Parathyroid adenoma (tissue), 2 donors: ENCODE data around the gene APIP.

Source experiments
- H2AFZ ChIP-seq: fragments of 300-600 bp; sonication (generic); one replicate; pipeline ENCODE4 v1.7.0; 2017; ENCODE audit warnings: antibody characterized with exemption, mild to moderate bottlenecking
- H3K27ac ChIP-seq: fragments of 300-600 bp; sonication (generic); one replicate; pipeline ENCODE4 v1.7.0; 2017
- H3K27me3 ChIP-seq: fragments of 300-600 bp; sonication (generic); one replicate; pipeline ENCODE4 v1.7.0; 2017; ENCODE audit warnings: low read length; ENCODE audit not compliant: control insufficient read depth, insufficient read depth
- H3K36me3 ChIP-seq: fragments of 300-600 bp; sonication (generic); one replicate; pipeline ENCODE4 v1.7.0; 2017; ENCODE audit warnings: low read length; ENCODE audit not compliant: control insufficient read depth, insufficient read depth
- H3K4me1 ChIP-seq: fragments of 300-600 bp; sonication (generic); one replicate; pipeline ENCODE4 v1.7.0; 2017; ENCODE audit warnings: control low read depth
- H3K4me2 ChIP-seq: fragments of 300-600 bp; sonication (generic); one replicate; pipeline ENCODE4 v1.7.0; 2017; ENCODE audit warnings: low read length
- H3K4me3 ChIP-seq: fragments of 300-600 bp; sonication (generic); one replicate; pipeline ENCODE4 v1.7.0; 2017; ENCODE audit warnings: low read depth, low read length
- H3K79me2 ChIP-seq: fragments of 300-600 bp; sonication (generic); one replicate; pipeline ENCODE4 v1.7.0; 2017; ENCODE audit warnings: control low read depth
- H3K9ac ChIP-seq: fragments of 300-600 bp; sonication (generic); one replicate; pipeline ENCODE4 v1.7.0; 2017; ENCODE audit warnings: mild to moderate bottlenecking
- H3K9me3 ChIP-seq: fragments of 300-600 bp; sonication (generic); one replicate; pipeline ENCODE4 v1.7.0; 2017; ENCODE audit warnings: low read length; ENCODE audit not compliant: control insufficient read depth
- TF ChIP-seq, protein P1 (sequence below): fragments of 300-600 bp; sonication (generic); IDR thresholded peaks from one replicate; pipeline ENCODE4 v1.7.0; 2017; ENCODE audit warnings: antibody characterized with exemption, mild to moderate bottlenecking
- donor health status: primary hyperparathyroidism.

Gene APIP

DNA sequence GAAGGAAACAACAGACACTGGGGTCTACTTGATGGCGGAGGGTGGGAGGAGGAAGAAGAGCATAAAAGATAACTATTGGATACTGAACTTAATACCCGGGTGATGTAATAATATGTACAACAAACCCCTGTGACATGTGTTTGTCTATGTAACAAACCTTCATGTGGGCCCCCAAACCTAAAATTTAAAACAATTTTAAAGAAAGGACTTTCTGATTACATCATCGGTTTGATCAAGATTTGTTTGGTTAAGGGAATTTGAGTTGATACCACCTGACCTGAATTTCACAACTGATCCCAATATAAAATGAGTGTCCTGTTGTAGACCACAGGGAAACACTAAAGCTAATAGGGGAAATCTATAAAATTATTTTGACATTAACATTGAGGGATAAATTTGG is 34.3 kb downstream of the APIP start:
- Histone ChIP-seq H3K9ac (no peak overlapping the region), H3K36me3 (no peaks in the 10 kb centered on the region), H3K4me1 (no peaks in the 10 kb centered on the region), H3K27ac (no peak overlapping the region), H2AFZ (no peak overlapping the region), H3K79me2 (no peaks in the 10 kb centered on the region), H3K4me2 (no peak overlapping the region), H3K27me3 (no peaks in the 10 kb centered on the region), H3K9me3 (no peaks in the 10 kb centered on the region), H3K4me3 (no peak overlapping the region)
- TF ChIP-seq, protein P1, sequence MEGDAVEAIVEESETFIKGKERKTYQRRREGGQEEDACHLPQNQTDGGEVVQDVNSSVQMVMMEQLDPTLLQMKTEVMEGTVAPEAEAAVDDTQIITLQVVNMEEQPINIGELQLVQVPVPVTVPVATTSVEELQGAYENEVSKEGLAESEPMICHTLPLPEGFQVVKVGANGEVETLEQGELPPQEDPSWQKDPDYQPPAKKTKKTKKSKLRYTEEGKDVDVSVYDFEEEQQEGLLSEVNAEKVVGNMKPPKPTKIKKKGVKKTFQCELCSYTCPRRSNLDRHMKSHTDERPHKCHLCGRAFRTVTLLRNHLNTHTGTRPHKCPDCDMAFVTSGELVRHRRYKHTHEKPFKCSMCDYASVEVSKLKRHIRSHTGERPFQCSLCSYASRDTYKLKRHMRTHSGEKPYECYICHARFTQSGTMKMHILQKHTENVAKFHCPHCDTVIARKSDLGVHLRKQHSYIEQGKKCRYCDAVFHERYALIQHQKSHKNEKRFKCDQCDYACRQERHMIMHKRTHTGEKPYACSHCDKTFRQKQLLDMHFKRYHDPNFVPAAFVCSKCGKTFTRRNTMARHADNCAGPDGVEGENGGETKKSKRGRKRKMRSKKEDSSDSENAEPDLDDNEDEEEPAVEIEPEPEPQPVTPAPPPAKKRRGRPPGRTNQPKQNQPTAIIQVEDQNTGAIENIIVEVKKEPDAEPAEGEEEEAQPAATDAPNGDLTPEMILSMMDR, result no peak

DNA sequence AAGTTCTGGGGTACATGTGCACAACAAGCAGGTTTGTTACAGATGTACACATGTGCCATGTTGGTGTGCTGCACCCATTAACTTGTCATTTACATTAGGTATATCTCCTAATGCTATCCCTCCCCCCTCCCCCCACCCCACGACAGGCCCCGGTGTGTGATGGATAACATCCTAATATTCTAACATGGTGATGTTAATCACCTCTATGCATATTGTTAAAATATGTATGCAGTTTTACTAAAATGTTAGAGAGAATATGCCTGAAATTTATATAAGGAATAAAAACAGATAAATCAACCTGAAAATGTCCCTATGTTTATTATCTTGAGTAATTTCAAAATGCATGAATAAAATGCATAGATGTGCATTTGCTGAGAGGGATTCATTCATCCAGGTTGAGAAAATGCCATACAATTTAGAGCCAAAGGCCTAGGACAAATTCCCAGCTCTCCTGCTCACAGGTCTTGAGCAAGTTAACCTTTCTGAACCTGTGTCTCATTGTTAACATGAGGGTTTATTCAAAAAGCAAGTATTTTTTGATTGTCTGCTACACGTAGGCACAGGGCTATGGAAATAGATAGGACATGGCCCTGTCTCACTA is 38.7 kb downstream of the APIP start:
- TF ChIP-seq, protein P1, result no peak
- H3K9me3 ChIP-seq, result no peaks in the 10 kb centered on the region
- H2AFZ ChIP-seq, result no peak overlapping the region
- no peaks in the 10 kb centered on the region for H3K79me2 ChIP-seq
- H3K36me3 ChIP-seq, result no peaks in the 10 kb centered on the region
- H3K27me3 ChIP-seq, result no peaks in the 10 kb centered on the region
- no peak overlapping the region for H3K4me3 ChIP-seq
- H3K27ac ChIP-seq, result no peak overlapping the region
- H3K4me1 ChIP-seq, result no peaks in the 10 kb centered on the region
- no peak overlapping the region for H3K9ac ChIP-seq
- no peak overlapping the region for H3K4me2 ChIP-seq

DNA sequence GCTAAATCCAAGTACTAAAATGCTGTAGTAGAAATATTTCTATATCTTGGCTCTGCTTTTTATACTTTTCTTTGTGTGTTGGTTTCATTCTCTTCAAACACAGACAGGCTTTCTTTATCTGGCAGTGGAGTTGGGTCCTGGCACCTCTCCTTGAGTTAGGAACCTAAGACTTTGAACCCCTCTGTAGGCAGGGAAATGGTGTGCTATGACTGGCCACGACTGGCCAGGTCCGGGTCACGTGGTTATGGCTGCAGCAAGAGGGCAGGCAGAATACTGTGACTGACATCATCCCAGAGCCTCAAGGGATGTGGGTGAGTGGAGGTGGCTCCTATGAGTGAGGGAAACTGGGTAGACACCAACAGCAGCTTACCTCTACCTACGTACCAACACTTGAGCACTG is 42.0 kb downstream of the APIP start:
- H2AFZ ChIP-seq, result no peak overlapping the region
- no peaks in the 10 kb centered on the region for H3K9me3 ChIP-seq
- no peaks in the 10 kb centered on the region for H3K36me3 ChIP-seq
- H3K4me3 ChIP-seq, result no peak overlapping the region
- H3K4me1 ChIP-seq, result no peaks in the 10 kb centered on the region
- H3K27me3 ChIP-seq, result no peaks in the 10 kb centered on the region
- no peaks in the 10 kb centered on the region for H3K79me2 ChIP-seq
- no peak overlapping the region for H3K27ac ChIP-seq
- H3K9ac ChIP-seq, result no peak overlapping the region
- TF ChIP-seq, protein P1, result no peak
- H3K4me2 ChIP-seq, result no peak overlapping the region

DNA sequence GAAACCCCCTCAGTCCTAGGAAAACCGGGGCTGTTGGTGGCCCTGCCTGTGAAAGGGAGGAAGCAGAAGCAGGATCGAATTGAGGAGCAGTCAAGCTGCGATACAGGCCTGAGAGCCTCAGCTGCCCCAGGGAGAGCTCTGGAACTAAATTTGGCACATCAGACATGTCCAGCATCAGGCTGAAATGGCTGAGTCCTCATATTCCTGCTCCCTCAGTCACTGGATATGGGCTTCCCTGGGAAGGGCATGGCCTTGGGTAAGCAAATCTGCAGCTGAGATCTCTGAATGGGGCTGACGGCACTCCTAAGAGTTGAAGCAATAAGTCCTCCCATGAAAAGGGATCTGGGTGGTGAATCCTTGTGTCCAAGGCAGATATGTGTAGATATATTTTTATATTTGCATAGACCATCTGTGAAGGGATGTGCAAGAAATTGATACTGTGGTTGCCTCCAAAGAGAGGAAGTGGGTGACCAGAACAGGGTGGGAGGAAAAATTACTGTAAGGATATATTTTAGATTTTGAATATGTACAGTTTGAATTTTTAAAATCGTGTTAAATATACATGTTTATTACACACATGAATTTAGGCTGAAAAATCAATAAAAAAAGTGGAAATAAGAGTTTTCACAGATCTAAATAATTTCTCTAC is 45.5 kb downstream of the APIP start:
- H3K4me3 ChIP-seq, result no peak overlapping the region
- H3K36me3 ChIP-seq, result no peaks in the 10 kb centered on the region
- H3K79me2 ChIP-seq, result no peaks in the 10 kb centered on the region
- no peaks in the 10 kb centered on the region for H3K9me3 ChIP-seq
- no peak overlapping the region for H2AFZ ChIP-seq
- H3K4me1 ChIP-seq, result no peaks in the 10 kb centered on the region
- H3K27ac ChIP-seq, result no peak overlapping the region
- H3K27me3 ChIP-seq, result no peaks in the 10 kb centered on the region
- TF ChIP-seq, protein P1, result no peak
- H3K4me2 ChIP-seq, result no peak overlapping the region
- no peak overlapping the region for H3K9ac ChIP-seq

DNA sequence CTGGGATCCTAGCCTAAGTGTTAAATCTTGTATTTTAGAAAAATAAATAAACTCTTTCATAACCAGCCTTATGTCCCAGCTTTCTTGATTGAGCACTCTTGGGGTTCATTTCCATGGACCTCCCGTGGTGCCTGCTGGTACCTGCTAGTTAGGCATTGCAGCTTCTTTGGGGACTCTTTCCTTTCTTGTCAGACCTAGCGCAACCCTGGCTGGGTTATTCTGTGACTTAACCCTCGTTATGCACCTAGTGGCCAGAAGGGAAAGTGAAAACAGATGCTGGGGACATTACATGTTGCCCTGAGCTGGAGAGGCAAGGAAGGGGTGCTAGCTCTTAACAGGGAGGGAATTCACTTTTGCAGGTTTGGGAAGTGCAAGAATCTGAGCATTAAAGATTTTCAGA is 46.8 kb downstream of the APIP start:
- no peak overlapping the region for H3K27ac ChIP-seq

More for the DNA sequence above, 46.8 kb downstream of the APIP start:
- H3K79me2 ChIP-seq, result no peaks in the 10 kb centered on the region
- no peaks in the 10 kb centered on the region for H3K27me3 ChIP-seq
- no peaks in the 10 kb centered on the region for H3K36me3 ChIP-seq
- no peak overlapping the region for H3K4me3 ChIP-seq
- TF ChIP-seq, protein P1, result no peak
- no peaks in the 10 kb centered on the region for H3K9me3 ChIP-seq
- H2AFZ ChIP-seq, result no peak overlapping the region
- no peaks in the 10 kb centered on the region for H3K4me1 ChIP-seq
- no peak overlapping the region for H3K9ac ChIP-seq
- H3K4me2 ChIP-seq, result no peak overlapping the region
